HepG2 (cell line): ENCODE measurements around the gene NT5C. TPM values are rescaled to one million over a fixed set of nuclear protein-coding genes. Genes with fewer than 3 reads are reported as not detected.

Experiments
- ATAC-seq: fragments of 200-7000 bp; cut with Tn5 transposase; 3 replicates; pipeline ENCODE4 v1.9.1; 2020; ENCODE audit warnings: mild to moderate bottlenecking, moderate library complexity
- BruUV-seq: library from RNA; stranded (reverse); fragments of 400-500 nt; replicated peaks from 2 replicates; lab custom pipeline; 2021; lab: Mats Ljungman, UMichigan
- CTCF ChIA-PET: fragments of 300-600 bp; formaldehyde crosslinking; extraction: SDS; loops from one replicate; lab custom pipeline; 2021; ENCODE audit warnings: low total read pairs, inconsistent platforms, low intra/inter-chr PET ratio; lab: Yijun Ruan, JAX
- POLR2A ChIA-PET: fragments of 350-600 bp; sonication (Branson Sonifier 250); formaldehyde crosslinking; loops from one replicate; lab custom pipeline; 2020; ENCODE audit warnings: antibody characterized with exemption, inconsistent platforms; lab: Yijun Ruan, JAX
- DNase-seq: peaks from one replicate; pipeline ENCODE4 v3.0.0-alpha.2; 2015; ENCODE audit warnings: low spot score
- FAIRE-seq: peaks from 3 replicates; lab custom pipeline; 2011; peaks lifted over from hg19 to GRCh38; lab: Jason Lieb, UNC
- H2AFZ ChIP-seq: one replicate; pipeline ENCODE4 v1.6.1; 2011; ENCODE audit warnings: low read length, inconsistent platforms
- H3K27ac ChIP-seq: fragments of 300-600 bp; 3 replicates; pipeline ENCODE4 v1.8.0; 2011; ENCODE audit warnings: mixed run types, mild to moderate bottlenecking, mixed read lengths, low read length, inconsistent platforms; ENCODE audit not compliant: insufficient read depth; ENCODE audit errors: extremely low read length
- H3K27me3 ChIP-seq, 2 experiments: fragments of 200-600 bp in 1 of 2; 2 replicates in 1 of 2; 3 replicates in 1 of 2; pipeline versions ENCODE4 v1.6.0 to v1.8.0; 2011; ENCODE audit warnings: low read length in 2 of 2, mild to moderate bottlenecking in 2 of 2, moderate library complexity in 2 of 2, inconsistent platforms in 1 of 2; ENCODE audit not compliant: insufficient read depth in 2 of 2, control insufficient read depth in 1 of 2
- H3K36me3 ChIP-seq, 2 experiments: fragments of 200-600 bp in 1 of 2; replicated peaks in 1 of 2; 2 replicates in 1 of 2; 3 replicates in 1 of 2; pipeline versions ENCODE4 v1.5.1 to v1.8.0; 2011; ENCODE audit warnings: low read length in 2 of 2, inconsistent platforms in 1 of 2; ENCODE audit not compliant: insufficient read depth in 2 of 2, control insufficient read depth in 1 of 2
- H3K4me1 ChIP-seq: 2 replicates; pipeline ENCODE4 v1.5.1; 2012; ENCODE audit warnings: low read length, inconsistent platforms; ENCODE audit not compliant: insufficient read depth
- H3K4me2 ChIP-seq: 2 replicates; pipeline ENCODE4 v1.6.0; 2011; ENCODE audit warnings: low read depth, low read length, inconsistent platforms
- H3K4me3 ChIP-seq, 3 experiments: fragments of 200-600 bp in 1 of 3; sonication (generic), shearing (Covaris generic) in 1 of 3; replicated peaks in 1 of 3; 2 replicates each; pipeline ENCODE4 v1.5.1; 2011 to 2016; ENCODE audit warnings: low read length in 3 of 3, inconsistent platforms in 2 of 3, low read depth in 2 of 3, mild to moderate bottlenecking in 2 of 3, control low read depth in 1 of 3, mixed read lengths in 1 of 3; ENCODE audit not compliant: insufficient read depth in 1 of 3
- H3K79me2 ChIP-seq: one replicate; pipeline ENCODE4 v1.6.1; 2011; ENCODE audit warnings: low read length, inconsistent platforms; ENCODE audit not compliant: insufficient read depth
- H3K9ac ChIP-seq: 2 replicates; pipeline ENCODE4 v1.6.0; 2011; ENCODE audit warnings: mild to moderate bottlenecking, low read depth, low read length, inconsistent platforms; ENCODE audit not compliant: insufficient read depth
- H3K9me3 ChIP-seq: 2 replicates; pipeline ENCODE4 v1.5.1; 2012; ENCODE audit warnings: mild to moderate bottlenecking, low read length
- H4K20me1 ChIP-seq: 2 replicates; pipeline ENCODE4 v1.6.0; 2011; ENCODE audit warnings: inconsistent platforms, mild to moderate bottlenecking, low read length, moderate library complexity; ENCODE audit not compliant: insufficient read depth
- ARNTL ChIP-seq: sonication (generic); formaldehyde crosslinking; IDR thresholded peaks from 2 replicates; pipeline ENCODE4 v1.4.0; 2020; ENCODE audit warnings: mild to moderate bottlenecking, missing genetic modification reagents
- CREB3 ChIP-seq: sonication (generic); formaldehyde crosslinking; IDR thresholded peaks from 2 replicates; pipeline ENCODE4 v1.5.0; 2020; ENCODE audit warnings: missing genetic modification reagents
- CREM ChIP-seq, 2 experiments: sonication (generic) in 1 of 2; formaldehyde crosslinking in 1 of 2; IDR thresholded peaks; 2 replicates each; pipeline versions ENCODE4 v1.4.0 to v1.6.1; 2016 to 2020; ENCODE audit warnings: antibody characterized with exemption in 1 of 2, mild to moderate bottlenecking in 1 of 2, missing genetic modification reagents in 1 of 2
- DMTF1 ChIP-seq: sonication (generic); formaldehyde crosslinking; IDR thresholded peaks from 2 replicates; pipeline ENCODE4 v1.4.0; 2020; ENCODE audit warnings: mild to moderate bottlenecking, missing genetic modification reagents
- IRF1 ChIP-seq: sonication (generic); formaldehyde crosslinking; IDR thresholded peaks from 2 replicates; pipeline ENCODE4 v1.4.0; 2020; ENCODE audit warnings: low read depth, mild to moderate bottlenecking, missing genetic modification reagents
- ISX ChIP-seq: sonication (generic); formaldehyde crosslinking; conservative IDR thresholded peaks from 2 replicates; pipeline ENCODE4 v1.5.0; 2020; ENCODE audit warnings: missing genetic modification reagents
- KLF12 ChIP-seq: sonication (generic); formaldehyde crosslinking; IDR thresholded peaks from 2 replicates; pipeline ENCODE4 v1.4.0; 2020; ENCODE audit warnings: missing genetic modification reagents, borderline replicate concordance
- PATZ1 ChIP-seq: sonication (generic); formaldehyde crosslinking; IDR thresholded peaks from 2 replicates; pipeline ENCODE4 v1.4.0; 2020; ENCODE audit warnings: missing genetic modification reagents
- SETDB1 ChIP-seq: sonication (generic); formaldehyde crosslinking; IDR thresholded peaks from 2 replicates; pipeline ENCODE4 v1.5.1; 2020; ENCODE audit warnings: missing genetic modification reagents, mild to moderate bottlenecking, borderline replicate concordance
- SP140L ChIP-seq: sonication (generic); formaldehyde crosslinking; IDR thresholded peaks from 2 replicates; pipeline ENCODE4 v1.4.0; 2020; ENCODE audit warnings: missing genetic modification reagents, borderline replicate concordance
- ZBTB7B ChIP-seq: sonication (generic); formaldehyde crosslinking; IDR thresholded peaks from 2 replicates; pipeline ENCODE4 v1.4.0; 2020; ENCODE audit warnings: missing genetic modification reagents
- ZNF773 ChIP-seq: sonication (generic); formaldehyde crosslinking; IDR thresholded peaks from 2 replicates; pipeline ENCODE4 v1.4.0; 2020; ENCODE audit warnings: missing genetic modification reagents, borderline replicate concordance
- WGBS: methylation state at CpG from one replicate; pipeline ENCODE4 v1.1.6; 2017; ENCODE audit warnings: low lambda C conversion rate; 5-methylcytosine and 5-hydroxymethylcytosine counted together
- in situ Hi-C: cut with HindIII; loops from 2 replicates; pipeline ENCODE4 v1.10.0; 2017; ENCODE audit warnings: low pct_unique_long_range_greater_than_20kb; ENCODE audit not compliant: extremely low pct_ligation_motif_present
- intact Hi-C: fragments of 100-400 bp; cut with micrococcal nuclease; formaldehyde crosslinking; loops from one replicate; pipeline ENCODE4 v1.10.0; 2022; ENCODE audit not compliant: unreplicated experiment
- polyA plus RNA-seq, 8 experiments: library from polyadenylated mRNA; depleted of rRNA in 3 of 8; stranded (reverse) in 7 of 8; unstranded in 1 of 8; fragments of >200 nt; fragmentation: Illumina TruSeq in 4 of 8; extraction: Trizol in 4 of 8; gene quantifications; 2 replicates each; pipeline versions ENCODE4 v1.2.1 to v1.2.3, GENCODE V29; 2011 to 2016; ENCODE audit warnings: low read depth in 4 of 8, missing spikeins in 1 of 8, mixed read lengths in 1 of 8; ENCODE audit not compliant: insufficient read depth in 1 of 8
- total RNA-seq, 5 experiments: library from RNA; depleted of rRNA; stranded (reverse); fragments of >200 nt; fragmentation: Illumina TruSeq; extraction: Trizol; gene quantifications; 2 replicates each; pipeline ENCODE4 v1.2.3, GENCODE V29; 2016; ENCODE audit warnings: low read depth in 1 of 5

The NT5C gene
- total and polyA plus RNA-seq, 2 of the 13 experiments (the other 11 are each of a cell fraction or from before 2014, with no cell fraction given) = 42.8 to 48.6 TPM

GRCh38 chr17:75116737-75117136, 14.8 kb downstream of the NT5C start:
- FAIRE-seq (no peak), ATAC-seq (no peak)
- Histone ChIP-seq H3K4me3 (no peak overlapping the region), H3K4me1 (peaks cover 17% of the 10 kb centered on the region), H3K27me3 (no peaks in the 10 kb centered on the region), H3K36me3 (peaks cover 0 to 3% of the 10 kb centered on the region in 2 experiments; a peak in 3 of 5 replicates), H3K27ac (no peak overlapping the region), H4K20me1 (no peaks in the 10 kb centered on the region), H2AFZ (no peak overlapping the region)
- BruUV-seq = no TSS peak
- intact Hi-C loops = no loop called here
- TF ChIP-seq ZBTB7B (CRISPR knock-in tag) (no peak), IRF1 (no peak), ARNTL (CRISPR knock-in tag) (no peak), KLF12 (CRISPR knock-in tag) (no peak), SP140L (CRISPR knock-in tag) (no peak), ISX (CRISPR knock-in tag) (no peak), SETDB1 (CRISPR knock-in tag) (no peak)
- TF ChIP-seq, all 625 proteins: peak for 0
- H3K79me2 ChIP-seq = no peaks in the 10 kb centered on the region
- in situ Hi-C loops = no loop called here
- WGBS = 92% methylated on average over 9 of the region's 9 CpGs
- CTCF ChIA-PET = no interaction called here
- no peaks in the 10 kb centered on the region for H3K9me3 ChIP-seq
- no peak for DNase-seq
- H3K9ac ChIP-seq = no peak overlapping the region
- H3K4me2 ChIP-seq = no peak overlapping the region
- POLR2A ChIA-PET = interaction anchor here (1.0 kb wide), 1 partner anchor 12 kb away, joined by 5 read pairs; no protein-coding TSS in a partner anchor

- no peak overlapping the region for H3K4me3 ChIP-seq
- in situ Hi-C loops (no loop called here), intact Hi-C loops (no loop called here)
- H3K27me3 ChIP-seq = no peaks in the 10 kb centered on the region
- FAIRE-seq (no peak), ATAC-seq (no peak), DNase-seq (no peak)
- no TSS peak for BruUV-seq
- H3K36me3 ChIP-seq = peaks cover 0 to 3% of the 10 kb centered on the region in 2 experiments; a peak in 3 of 5 replicates
- H3K79me2 ChIP-seq = peaks cover 4% of the 10 kb centered on the region
- no peak overlapping the region for H3K9ac ChIP-seq
- H3K4me1 ChIP-seq = peaks cover 28% of the 10 kb centered on the region
- CTCF ChIA-PET = interaction anchor here (2.4 kb wide), 1 partner anchor 15 kb away, joined by 26 read pairs; the partner anchor contains the start of gene NT5C
- H4K20me1 ChIP-seq = no peaks in the 10 kb centered on the region
- POLR2A ChIA-PET = interaction anchor here (0.6 to 2.3 kb wide), 2 partner anchors 59 to 85 kb away, joined by 4 to 15 read pairs; no protein-coding TSS in a partner anchor
- no peak overlapping the region for H2AFZ ChIP-seq
- H3K4me2 ChIP-seq = no peak overlapping the region
- H3K9me3 ChIP-seq = no peaks in the 10 kb centered on the region
- H3K27ac ChIP-seq = no peak overlapping the region
- TF ChIP-seq PATZ1 = no peak
- no peak for TF ChIP-seq CREM (IDR thresholded peaks at IDR 0.05)
- TF ChIP-seq CREM (CRISPR knock-in tag; IDR thresholded peaks at IDR 0.05) = no peak
- TF ChIP-seq DMTF1 (CRISPR knock-in tag) = no peak
- no peak for TF ChIP-seq CREB3
- no peak for TF ChIP-seq ZNF773
Observed at GRCh38 chr17:75115555-75115954, 16.0 kb downstream of the NT5C start.
